ENCODE data around the gene HACL1.

- no peak for TF ChIP-seq POLR2A (IDR thresholded peaks at IDR 0.05; ENCODE audit: low read depth, low read length)
- no peak for TF ChIP-seq TAF1 (IDR thresholded peaks at IDR 0.05; ENCODE audit: low read depth, low read length)
Measured at GRCh38 chr3:15629860-15630597, 28.7 kb upstream of the HACL1 start.

All from GM12891 (cell line).